IPS-NIHi7 (cell line): ENCODE data around the gene CD151.

ENCODE experiments used
- DNase-seq: peaks from one replicate; pipeline ENCODE4 v3.0.0; 2012; ENCODE audit warnings: mixed read lengths; ENCODE audit errors: extremely low spot score

The CD151 gene

DNA sequence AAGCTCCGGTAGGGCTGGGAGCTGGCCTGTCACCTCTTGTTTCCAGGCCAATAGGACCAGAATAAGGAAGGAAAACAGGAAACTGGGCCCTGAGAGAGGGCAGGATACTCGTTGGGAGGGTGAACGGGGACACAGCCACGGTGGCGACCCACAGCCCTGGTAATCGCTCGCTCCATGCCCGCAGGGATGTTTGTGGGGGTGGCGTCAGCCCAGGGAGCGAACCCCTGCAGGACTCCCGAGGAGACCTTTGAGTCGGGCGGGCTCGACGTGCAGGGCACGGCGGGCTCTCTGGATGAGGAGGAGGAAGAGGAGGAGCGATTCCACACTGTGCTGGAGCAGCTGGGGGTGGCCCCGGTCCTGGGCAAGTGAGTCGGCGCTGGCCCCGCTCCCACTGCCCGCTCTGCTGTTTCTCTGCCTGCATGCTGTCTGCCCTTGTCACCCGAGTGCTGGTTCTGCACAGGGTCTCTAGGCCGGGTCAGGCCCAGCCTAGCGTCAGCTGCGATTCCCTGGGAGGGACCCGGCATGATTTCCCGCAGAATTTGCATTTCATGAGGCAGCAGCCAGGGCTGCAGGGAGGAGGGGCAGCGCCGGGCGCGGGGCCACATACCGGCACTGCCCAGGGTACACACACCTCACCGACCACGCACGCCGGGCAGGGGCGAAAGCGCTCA is 3.4 kb upstream of the CD151 start:
- no peak for DNase-seq

GRCh38 chr11:829847-830294 is 2.9 kb upstream of the CD151 start:
- DNase-seq = no peak

- peak; percentile 83 for DNase-seq
Measured at GRCh38 chr11:830295-831117, 2.2 kb upstream of the CD151 start.

DNA sequence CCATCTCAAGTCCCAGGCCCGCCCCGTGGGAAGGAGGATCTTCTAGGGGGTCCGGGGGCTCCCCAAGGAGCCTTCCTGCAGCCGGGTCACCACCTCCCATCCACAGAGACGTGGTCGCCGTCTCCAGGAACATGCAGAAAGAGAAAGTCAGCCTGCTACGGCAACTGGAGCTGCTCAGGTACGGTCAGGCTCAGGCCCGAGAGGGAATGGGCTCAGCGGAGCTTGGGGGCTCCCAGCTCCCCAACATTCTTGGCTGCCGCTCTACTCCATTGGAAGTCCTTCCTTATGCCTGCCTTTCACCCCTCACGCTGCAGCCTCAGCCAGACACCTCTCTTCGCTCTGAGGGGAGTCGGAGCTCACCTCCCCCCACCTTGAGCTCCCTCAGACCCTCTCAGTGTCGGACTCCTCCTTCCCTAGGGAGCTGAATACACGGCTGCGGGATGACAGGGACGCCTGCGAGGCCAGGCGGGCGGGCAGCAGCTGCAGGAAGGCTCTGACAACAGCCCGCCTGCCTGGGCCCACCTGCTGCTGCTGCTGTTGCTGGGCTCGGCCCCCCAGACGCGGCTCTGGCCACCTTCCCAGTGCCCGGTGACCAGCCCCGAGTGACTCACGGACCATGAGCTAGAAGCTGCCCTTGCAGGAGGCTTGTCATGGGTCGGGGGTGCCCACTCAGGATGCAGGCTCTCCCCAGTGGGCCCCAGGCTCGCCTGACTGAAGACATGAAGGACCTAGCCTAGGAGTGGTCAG is 1.5 kb upstream of the CD151 start:
- DNase-seq = no peak

DNA sequence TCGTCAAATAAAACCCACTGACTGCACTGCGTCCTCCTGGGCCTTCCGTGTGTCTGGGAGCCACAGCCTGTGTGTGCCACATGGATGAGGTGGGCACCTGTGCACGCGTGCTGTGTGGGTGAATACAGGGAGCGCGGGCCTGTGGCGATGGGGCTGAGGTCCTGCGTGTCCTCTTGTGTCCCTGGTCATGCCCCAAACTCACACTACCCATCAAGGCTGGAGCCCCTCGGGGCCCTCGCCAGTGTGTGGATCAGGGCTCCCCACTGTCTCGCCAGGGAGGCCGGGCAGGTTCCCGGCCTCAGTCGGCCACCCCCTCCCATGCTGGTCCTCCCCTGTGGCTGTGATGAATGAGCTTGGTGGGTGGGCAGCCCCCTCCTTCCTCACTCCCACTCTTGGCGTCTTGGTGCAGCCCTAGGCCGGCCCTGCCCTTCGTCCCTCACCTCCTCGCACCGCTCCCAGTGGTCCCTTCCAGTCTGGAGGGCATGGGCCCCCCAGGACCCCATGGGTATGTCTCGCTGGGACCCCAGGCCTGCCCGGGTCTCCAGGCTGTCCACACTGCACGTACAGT is 707 bp upstream of the CD151 start:
- no peak for DNase-seq

DNA sequence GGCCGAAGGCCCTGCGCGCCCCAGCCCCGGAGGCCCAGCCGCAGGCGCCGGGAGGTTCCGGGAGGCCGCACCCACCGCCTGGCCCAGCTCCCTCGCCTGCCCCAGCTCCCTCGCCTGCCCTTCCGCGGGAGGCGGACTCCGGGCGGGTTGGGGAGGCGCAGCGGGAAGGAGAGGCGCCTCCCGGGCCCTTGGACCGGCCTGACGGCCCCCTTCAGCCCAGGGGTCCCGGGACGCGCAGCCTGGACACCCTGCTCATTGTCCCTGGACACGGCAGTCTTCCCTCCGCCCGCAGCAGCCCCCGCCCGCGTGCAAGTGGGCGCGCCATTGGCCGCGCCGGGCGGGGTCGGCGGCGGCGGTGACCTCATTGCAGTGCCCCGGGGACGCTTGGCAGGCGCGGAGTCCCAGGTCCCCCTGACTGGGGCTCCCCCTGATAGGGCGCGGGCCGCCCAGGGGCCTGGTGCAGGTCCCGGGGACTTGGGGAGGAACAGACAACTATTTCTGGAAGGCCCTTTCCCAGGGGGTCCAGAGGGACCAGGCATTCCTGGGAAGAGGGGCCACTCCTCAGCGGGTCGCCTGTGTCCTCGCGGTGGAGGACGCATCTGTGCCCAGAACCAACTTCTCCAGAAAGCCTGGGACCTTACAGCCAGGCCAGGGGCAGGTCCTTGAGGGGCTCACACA is 501 bp downstream of the CD151 start:
- DNase-seq = no peak

GRCh38 chr11:833849-834311 is 1.1 kb downstream of the CD151 start:
- no peak for DNase-seq

- DNase-seq = no peak
Measured at GRCh38 chr11:834371-835316, 1.9 kb downstream of the CD151 start.

GRCh38 chr11:836274-836673 is 3.5 kb downstream of the CD151 start:
- no peak for DNase-seq

- DNase-seq = no peak
Measured at GRCh38 chr11:836700-837099, 3.9 kb downstream of the CD151 start.

GRCh38 chr11:837189-837989 is 4.6 kb downstream of the CD151 start:
- no peak for DNase-seq

DNA sequence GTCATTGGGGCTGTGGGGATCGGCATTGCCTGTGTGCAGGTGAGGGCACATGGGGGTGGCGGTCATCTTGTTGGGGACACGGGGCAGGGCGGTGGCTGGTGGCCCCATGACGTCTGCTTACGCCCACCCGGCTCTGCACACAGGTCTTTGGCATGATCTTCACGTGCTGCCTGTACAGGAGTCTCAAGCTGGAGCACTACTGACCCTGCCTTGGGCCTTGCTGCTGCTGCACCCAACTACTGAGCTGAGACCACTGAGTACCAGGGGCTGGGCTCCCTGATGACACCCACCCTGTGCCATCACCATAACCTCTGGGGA is 5.2 kb downstream of the CD151 start:
- no peak for DNase-seq

DNA sequence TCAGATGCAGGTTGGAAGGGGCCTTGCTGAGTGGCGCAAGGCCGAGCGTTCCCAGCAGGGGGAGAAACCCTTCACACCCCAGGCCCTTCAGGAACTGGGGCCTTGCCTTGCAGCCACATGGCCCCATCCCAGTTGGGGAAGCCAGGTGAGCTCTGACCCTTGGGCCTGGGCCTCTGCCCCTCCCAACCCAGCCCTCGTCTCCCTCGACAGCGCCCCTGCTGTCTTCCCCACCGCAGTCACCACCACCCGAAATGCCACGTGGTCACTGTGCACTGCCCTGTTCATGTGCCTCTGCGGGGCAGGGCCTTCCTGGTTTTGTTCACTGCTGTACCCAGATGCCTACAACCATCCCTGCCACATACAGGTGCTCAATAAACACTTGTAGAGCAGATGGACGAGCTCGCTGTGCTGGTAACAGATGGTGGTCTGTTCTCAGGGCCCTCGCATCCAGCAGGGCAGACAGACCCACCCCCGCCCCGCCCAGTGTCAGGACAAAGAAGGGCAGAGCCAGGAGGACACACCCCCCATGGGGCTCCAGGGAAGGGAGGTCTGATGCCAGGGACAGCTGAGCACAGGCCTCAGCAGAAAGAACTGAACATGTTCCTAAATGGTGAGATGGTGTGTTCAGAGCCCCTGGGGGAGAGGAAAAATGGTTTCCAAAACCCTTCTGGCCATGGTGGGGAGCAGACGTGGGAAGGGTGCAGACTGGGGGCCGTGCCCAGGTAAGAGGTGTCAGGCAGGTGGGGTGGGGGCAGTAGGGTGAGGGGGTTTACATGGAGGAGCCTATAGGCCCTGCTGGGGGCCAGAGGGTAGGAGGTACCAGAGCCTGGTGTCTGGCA is 5.9 kb downstream of the CD151 start:
- DNase-seq = peak; percentile 58

GRCh38 chr11:839280-839623 is 6.5 kb downstream of the CD151 start:
- DNase-seq = no peak

GRCh38 chr11:839875-840617 is 7.3 kb downstream of the CD151 start:
- DNase-seq = peak; percentile 31

DNA sequence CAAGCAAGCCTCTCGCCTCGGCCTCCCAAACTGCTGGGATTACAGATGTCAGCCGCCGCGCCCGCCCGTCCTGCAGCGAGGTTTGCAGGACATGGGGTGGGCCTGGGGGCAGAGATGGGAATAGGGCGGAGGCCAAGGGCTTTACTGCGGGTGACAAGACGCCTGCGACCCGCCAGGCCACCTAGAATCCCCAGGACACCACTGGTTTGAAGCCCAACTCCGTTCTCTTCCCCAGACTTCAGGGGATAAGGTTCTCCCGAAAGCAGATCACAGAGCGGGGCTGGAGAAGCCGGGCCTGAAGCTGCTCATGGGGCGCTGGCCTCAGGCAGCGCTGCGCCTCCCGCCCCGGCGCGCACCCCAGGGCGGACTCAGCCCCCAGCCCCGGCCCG is 9.2 kb downstream of the CD151 start:
- no peak for DNase-seq

GRCh38 chr11:842370-843002 is 9.7 kb downstream of the CD151 start, which contains the start of the genes POLR2L and TSPAN4:
POLR2L (minus strand) TSS chr11:842529; CDS start chr11:842508, 21 bp downstream.
TSPAN4 (plus strand) TSS chr11:842852; CDS start chr11:850305, 7,453 bp downstream.
- peak; percentile 74 for DNase-seq
